HG03135 (cell line): ENCODE measurements around the gene KRR1.

Experiments
- ATAC-seq: cut with Tn5 transposase; IDR thresholded peaks from one replicate; pipeline ENCODE4 v1.9.1; 2021; ENCODE audit warnings: mild to moderate bottlenecking, moderate library complexity; ENCODE audit not compliant: unreplicated experiment

KRR1 gene

DNA sequence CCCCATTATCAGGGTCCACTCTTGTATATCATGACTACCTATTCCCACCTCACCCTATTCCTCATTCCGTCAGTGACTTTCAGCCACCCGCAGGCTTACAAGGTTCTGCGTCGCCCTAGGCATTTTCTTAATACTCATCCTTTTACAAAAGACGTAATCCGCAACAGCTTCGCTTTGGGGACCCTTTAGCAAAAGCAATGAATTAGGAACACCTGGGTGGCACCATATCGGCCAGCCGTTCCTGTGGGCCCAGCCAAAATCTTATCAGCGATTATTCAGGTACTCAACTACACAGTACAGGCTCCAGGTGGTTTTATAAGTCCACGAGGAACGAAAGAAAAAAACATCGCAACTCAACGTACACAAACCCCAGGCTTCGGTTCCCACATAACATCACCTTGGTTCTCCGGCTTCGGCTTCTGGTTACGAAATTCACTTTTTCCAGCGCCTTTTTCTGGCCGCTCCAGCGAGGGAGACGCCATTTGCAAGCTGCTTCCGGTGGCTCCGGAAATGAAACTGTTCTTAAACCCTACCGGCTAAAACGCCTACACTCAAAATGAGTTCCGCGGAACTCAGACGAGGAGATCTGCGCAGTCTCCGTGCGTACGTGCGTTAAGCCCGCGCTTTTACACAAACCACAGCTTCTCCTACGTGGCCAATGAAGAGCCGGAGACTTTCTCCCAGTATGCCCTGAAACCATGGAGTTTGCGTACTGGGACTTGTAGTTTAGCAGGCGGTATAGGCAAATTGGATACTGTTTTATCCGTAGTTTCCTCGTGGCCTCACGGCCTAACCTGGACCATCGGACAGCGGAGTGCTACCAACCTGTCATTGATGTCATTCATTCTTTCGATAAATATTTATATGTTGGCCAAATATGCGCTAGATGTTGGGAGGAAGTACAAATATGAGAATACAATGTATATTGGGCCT is at the start of gene KRR1:
TSS of gene KRR1 (minus strand) at position 494 of the 933 bp plus-strand sequence. CDS start at position 482, 12 bp downstream.
- ATAC-seq, result peak; percentile 95

DNA sequence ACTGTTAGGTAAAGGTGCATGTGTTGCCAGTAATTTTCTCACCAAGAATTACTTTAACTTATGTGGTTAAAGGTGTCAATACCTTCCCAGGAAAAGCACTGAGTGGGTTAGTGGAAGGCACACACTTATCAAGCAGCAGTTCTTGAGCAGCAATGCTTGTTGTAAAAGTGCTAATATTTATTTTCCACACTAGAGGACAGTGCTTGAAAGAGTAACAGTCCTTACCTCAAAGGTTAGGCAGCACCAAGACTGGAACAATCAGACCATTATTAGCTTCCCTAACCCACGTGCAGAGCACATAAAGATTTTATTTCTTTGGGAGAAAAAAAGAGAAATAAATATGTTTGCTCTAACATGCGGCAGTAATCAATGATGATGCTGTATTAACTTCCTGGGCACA is 48.8 kb upstream of the KRR1 start:
- ATAC-seq, result no peak

- no peak for ATAC-seq
These were observed 46.9 kb upstream of the KRR1 start for GRCh38 chr12:75558287-75558686.

DNA sequence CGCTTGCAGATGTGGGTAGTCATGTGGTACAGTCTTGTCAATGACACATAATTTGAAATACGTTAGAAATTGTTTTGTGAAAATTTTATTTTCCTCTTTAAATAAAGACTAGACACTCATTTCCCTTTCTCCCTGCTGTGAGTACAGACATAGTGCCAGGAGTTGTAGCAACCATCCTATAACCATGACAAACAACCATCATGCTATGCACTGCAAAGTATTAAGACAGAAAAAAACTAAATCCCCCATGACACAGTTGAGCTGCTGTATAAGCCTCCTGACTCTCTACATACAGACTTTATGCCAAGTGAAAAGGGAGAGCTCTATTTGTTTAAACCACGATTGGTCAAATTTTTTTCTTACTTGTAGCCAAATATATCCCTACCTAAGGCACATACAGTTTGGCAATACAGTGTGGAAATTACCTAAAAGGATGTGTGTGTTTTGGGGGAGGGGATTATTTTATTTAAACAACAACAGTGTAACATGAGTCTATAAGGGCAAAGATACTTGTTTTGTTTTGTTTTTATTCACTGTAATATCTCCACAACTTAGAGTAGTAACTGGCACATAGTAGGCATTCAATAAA is 45.0 kb upstream of the KRR1 start:
- no peak for ATAC-seq

DNA sequence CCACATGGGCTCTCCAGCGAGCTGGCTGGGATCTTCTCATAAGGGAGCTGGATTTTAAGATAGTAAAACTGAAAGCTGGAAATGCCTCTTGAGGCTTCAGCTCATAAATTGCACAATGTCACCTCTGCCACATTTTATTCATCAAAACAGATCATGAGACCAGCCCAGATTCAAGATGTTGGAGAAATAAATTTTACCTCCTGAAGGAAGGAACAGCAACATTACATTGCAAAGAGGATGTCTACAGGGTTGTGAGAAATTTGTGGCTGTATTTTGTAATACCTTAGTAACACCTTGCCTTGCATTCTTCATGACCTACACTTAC is 43.1 kb upstream of the KRR1 start:
- ATAC-seq, result no peak

DNA sequence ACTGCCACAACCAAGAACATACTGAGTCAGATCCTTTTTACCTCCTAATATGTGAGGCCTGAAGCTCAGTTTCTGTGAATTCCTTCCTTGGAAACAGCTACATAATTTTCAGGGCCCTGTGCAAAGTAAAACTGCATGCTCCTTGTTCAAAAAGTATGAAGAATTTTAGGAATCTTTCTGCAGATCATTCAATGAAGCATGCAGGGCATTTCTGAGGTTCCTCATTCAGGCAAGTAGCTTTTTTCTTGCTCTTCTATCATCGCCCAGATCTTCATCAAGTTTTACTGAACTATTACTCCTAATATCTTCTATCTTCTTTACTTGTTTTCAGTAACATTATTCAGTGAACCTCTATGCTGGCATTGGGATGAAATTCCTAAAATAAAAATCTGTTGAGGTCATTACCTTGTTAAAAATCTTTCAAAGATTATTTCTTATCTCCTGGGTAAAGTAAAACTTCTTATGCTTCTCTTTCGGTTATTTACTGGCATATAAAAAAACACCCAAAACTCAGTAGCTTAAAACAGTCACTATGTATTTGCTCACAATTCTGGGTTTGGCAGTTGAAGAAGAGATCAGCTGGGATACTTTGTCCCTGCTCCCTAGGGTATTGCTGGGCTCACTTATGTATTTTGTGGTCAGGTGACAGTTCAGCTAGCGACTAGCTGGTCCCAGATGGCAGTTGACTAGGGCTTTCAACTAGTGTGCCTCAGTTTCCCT is 42.6 kb upstream of the KRR1 start:
- no peak for ATAC-seq

- ATAC-seq, result no peak
These were observed 42.0 kb upstream of the KRR1 start for GRCh38 chr12:75553398-75553797.

DNA sequence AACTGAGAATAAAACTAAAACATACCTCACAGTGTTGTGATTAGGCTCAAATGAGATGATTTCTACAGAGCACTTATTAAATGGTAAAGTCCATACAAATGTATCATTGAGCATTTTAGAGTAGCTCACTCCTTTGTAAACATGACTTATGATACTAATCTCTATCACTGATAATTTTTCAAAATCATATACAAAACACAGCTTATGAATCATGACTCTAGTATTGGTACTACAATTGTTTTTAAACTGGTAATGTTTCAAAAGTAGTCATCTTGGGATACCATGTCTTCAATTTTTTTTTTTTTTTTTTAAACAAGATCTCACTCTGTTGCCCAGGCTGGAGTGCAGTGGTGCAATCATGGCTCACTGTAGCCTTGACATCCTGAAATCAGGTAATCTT is 40.1 kb upstream of the KRR1 start:
- no peak for ATAC-seq

GRCh38 chr12:75550401-75551240 is 39.2 kb upstream of the KRR1 start:
- no peak for ATAC-seq

DNA sequence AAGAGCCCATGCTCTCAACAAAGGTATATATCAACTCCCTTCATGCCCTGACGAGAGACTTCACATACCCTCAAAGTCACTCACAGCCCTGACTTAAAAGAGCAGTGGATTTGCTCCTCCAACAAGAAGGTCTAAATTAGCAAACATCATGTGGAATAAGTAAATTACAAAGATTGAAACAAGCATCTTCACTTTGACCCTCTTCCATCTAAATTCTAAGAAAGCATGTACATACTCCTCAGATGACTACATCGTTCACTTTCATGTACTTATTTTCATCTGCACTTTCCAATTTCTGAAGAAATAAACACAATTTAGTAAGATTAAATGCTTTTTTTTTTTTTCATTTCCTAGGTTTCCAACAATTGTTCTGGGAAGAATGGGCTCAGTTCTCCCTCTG is 38.6 kb upstream of the KRR1 start:
- ATAC-seq, result no peak

DNA sequence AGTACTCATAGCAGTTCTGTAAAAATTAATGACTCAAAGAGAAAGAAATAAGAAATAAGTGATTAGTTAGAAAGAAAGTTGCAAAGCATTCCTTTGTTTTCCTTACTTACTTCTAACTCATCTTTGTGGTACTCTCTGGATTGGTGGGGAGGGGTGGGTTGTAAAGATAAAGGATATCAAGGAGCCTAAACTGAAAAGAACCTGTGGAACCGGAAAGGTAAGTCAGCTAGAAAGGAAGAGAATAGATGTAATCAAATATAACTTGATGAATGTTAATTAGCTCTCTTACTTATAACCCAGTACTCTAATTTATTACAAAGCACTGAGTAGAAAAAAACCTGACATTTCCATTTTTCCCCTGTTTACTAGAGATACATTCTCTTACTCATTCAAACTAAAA is 37.5 kb upstream of the KRR1 start:
- no peak for ATAC-seq

DNA sequence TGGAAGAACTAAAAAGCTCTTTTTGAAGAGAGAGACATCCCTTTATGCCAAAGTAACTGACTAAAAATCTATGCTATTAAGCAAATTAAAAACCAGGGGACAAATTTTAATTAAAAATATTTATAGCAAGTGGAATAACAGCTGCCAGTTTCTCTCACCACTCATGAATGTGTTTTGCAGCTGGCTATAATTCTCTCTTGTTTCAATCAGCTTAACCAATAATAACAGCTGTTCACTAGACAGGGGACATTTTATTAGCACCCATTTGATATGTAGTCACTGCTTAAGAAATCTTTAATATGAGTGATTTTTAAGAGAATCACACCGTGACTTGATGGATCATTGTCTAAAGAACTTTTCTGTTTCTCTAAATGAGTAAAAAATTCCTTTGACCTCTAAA is 34.2 kb upstream of the KRR1 start:
- no peak for ATAC-seq

DNA sequence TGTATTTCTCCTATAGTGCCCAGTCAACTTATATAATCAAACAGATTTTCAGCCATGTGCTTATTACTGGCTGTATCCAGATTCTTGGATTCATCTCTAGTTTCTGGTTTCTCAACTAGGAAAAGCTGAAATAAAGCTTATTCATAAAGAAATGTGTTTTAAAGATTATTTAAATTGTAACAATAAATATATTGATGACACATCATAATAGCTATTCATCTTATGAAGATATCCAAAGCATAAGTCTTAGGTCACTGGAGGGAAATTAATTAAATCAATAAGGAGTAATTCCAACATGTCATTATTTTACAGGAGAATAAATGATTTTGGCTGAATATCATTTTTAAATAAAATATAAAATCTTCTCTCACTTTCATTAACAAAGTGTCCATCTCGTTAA is 32.1 kb upstream of the KRR1 start:
- ATAC-seq, result no peak

- no peak for ATAC-seq
These were observed 31.5 kb upstream of the KRR1 start for GRCh38 chr12:75542942-75543341.

DNA sequence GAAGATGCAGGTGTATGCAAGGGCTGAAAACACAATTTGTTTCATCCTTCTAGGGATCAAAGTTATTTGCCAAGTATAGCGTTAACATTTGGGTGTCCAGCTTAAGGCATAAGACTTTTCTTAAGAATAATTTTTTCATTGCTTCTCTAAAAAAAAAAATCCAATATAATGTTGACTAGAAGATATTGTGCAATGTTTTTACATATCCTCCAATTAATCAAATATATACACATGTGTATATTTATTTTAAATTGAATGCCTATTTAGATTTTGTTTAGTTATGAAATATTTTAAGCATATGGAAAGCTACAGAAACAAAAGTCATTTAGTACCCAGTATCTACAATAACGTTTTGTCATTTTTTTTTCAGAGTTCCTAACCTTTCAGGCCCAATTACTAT is 28.5 kb upstream of the KRR1 start:
- ATAC-seq, result no peak

- no peak for ATAC-seq
These were observed 21.8 kb upstream of the KRR1 start for GRCh38 chr12:75533239-75533638.

DNA sequence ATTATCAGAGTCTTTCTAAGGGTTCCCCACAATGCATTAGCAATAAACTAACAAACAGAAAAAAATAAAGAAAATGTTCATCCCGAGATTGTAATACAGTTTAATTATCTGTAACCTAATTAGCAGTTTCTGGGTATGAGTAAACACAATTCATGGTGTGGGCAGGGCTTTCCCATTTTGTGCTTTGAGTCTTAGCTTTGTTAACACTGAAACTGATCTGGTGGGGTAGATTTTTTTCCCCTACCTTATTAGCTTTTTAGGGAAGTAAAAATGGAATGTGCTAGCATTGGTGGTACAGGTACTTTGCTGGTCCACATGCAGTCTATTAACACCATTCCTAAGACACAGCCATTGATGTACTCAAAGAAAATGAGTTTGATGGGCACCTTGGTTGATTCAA is 18.4 kb upstream of the KRR1 start:
- ATAC-seq, result no peak

DNA sequence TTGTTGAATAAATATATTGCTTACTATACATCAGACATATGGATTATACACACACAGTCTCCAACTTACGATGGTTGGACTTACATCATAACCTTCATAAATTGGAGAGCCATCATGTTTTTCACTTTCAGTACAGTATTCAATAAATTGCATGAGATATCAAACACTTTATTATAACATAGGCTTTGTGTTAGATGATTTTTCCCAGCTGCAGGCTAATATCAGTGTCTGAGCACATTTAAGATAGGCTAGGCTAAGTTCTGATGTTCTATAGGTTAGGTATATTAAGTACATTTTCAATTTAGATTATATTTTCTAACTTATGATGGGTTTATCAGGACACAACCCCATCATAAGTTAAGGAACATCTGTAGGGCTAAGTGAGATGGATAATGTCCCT is 17.9 kb upstream of the KRR1 start:
- no peak for ATAC-seq

GRCh38 chr12:75528692-75529091 is 17.3 kb upstream of the KRR1 start:
- no peak for ATAC-seq

- ATAC-seq, result no peak
These were observed 16.9 kb upstream of the KRR1 start for GRCh38 chr12:75528272-75528671.
